Glutamatergic neuron (in vitro differentiated cells): ENCODE results near the gene CYP26A1. TPM values are rescaled to one million over a fixed set of nuclear protein-coding genes. Genes with fewer than 3 reads are reported as not detected.

ENCODE experiments used
- DNase-seq: peaks from one replicate; pipeline ENCODE4 v3.0.0; 2022
- H3K27ac Mint-ChIP-seq: one replicate; pipeline ENCODE4 v1.8.0; 2020; ENCODE audit warnings: mild to moderate bottlenecking, mixed read lengths, inconsistent platforms; ENCODE audit not compliant: unreplicated experiment
- H3K27me3 Mint-ChIP-seq: one replicate; pipeline ENCODE4 v1.8.0; 2020; ENCODE audit warnings: mild to moderate bottlenecking, moderate library complexity, mixed read lengths, inconsistent platforms; ENCODE audit not compliant: unreplicated experiment
- H3K36me3 Mint-ChIP-seq: one replicate; pipeline ENCODE4 v1.8.0; 2020; ENCODE audit warnings: mild to moderate bottlenecking, mixed read lengths, inconsistent platforms; ENCODE audit not compliant: unreplicated experiment
- H3K4me1 Mint-ChIP-seq: one replicate; pipeline ENCODE4 v1.8.0; 2020; ENCODE audit warnings: mild to moderate bottlenecking, low read depth, mixed read lengths, inconsistent platforms; ENCODE audit not compliant: unreplicated experiment
- H3K4me3 Mint-ChIP-seq: one replicate; pipeline ENCODE4 v1.8.0; 2020; ENCODE audit warnings: mild to moderate bottlenecking, mixed read lengths, inconsistent platforms; ENCODE audit not compliant: unreplicated experiment
- H3K9me3 Mint-ChIP-seq: one replicate; pipeline ENCODE4 v1.8.0; 2020; ENCODE audit warnings: mild to moderate bottlenecking, moderate library complexity, mixed read lengths, inconsistent platforms; ENCODE audit not compliant: unreplicated experiment
- CTCF ChIP-seq: fragments of 200-600 bp; sonication (generic); IDR thresholded peaks from one replicate; pipeline ENCODE4 v1.5.0; 2021; ENCODE audit not compliant: partially characterized antibody, unreplicated experiment
- total RNA-seq: library from RNA; stranded (reverse); fragmentation: NEBNext Ultra II Directional; extraction: Animal tissue kit (Norgen Biotek cat#: 25700); gene quantifications from one replicate; pipeline ENCODE4 v1.2.1, GENCODE V29; 2021; ENCODE audit not compliant: unreplicated experiment

The CYP26A1 gene
- total RNA-seq, 1 donor from 2014 or later = 4.2 TPM

GRCh38 chr10:93080350-93081046, 6.8 kb downstream of the CYP26A1 start:
- peak; percentile 68 for DNase-seq
- Mint-ChIP-seq H3K27ac (peak overlapping the region; percentile 59), H3K36me3 (no peaks in the 10 kb centered on the region), H3K27me3 (peaks cover 11% of the 10 kb centered on the region), H3K4me1 (peaks cover 5% of the 10 kb centered on the region), H3K9me3 (peaks cover 3% of the 10 kb centered on the region), H3K4me3 (no peak overlapping the region)
- TF ChIP-seq CTCF = peak; percentile 91

GRCh38 chr10:93081318-93081717, 7.6 kb downstream of the CYP26A1 start:
- H3K9me3 Mint-ChIP-seq = no peaks in the 10 kb centered on the region
- H3K27ac Mint-ChIP-seq = no peak overlapping the region
- no peaks in the 10 kb centered on the region for H3K36me3 Mint-ChIP-seq
- no peak for TF ChIP-seq CTCF
- DNase-seq = no peak
- peaks cover 5% of the 10 kb centered on the region for H3K4me1 Mint-ChIP-seq
- peaks cover 8% of the 10 kb centered on the region for H3K27me3 Mint-ChIP-seq
- H3K4me3 Mint-ChIP-seq = no peak overlapping the region

- no peak for DNase-seq
- peaks cover 2% of the 10 kb centered on the region for H3K4me1 Mint-ChIP-seq
- H3K9me3 Mint-ChIP-seq = no peaks in the 10 kb centered on the region
- no peak for TF ChIP-seq CTCF
- no peak overlapping the region for H3K4me3 Mint-ChIP-seq
- peaks cover 6% of the 10 kb centered on the region for H3K27me3 Mint-ChIP-seq
- H3K27ac Mint-ChIP-seq = no peak overlapping the region
- H3K36me3 Mint-ChIP-seq = no peaks in the 10 kb centered on the region
These were observed 8.1 kb downstream of the CYP26A1 start for GRCh38 chr10:93081834-93082233.

GRCh38 chr10:93083743-93084539, 10.2 kb downstream of the CYP26A1 start:
- no peak for TF ChIP-seq CTCF
- Mint-ChIP-seq H3K36me3 (no peaks in the 10 kb centered on the region), H3K4me3 (no peak overlapping the region), H3K27ac (no peak overlapping the region), H3K27me3 (peaks cover 6% of the 10 kb centered on the region), H3K4me1 (peaks cover 7% of the 10 kb centered on the region), H3K9me3 (no peaks in the 10 kb centered on the region)
- no peak for DNase-seq
